Right atrium auricular region (tissue), 2 donors: ENCODE measurements around the gene CBLN3. TPM values are rescaled to one million over a fixed set of nuclear protein-coding genes. Genes with fewer than 3 reads are reported as not detected.

Experiments
- DNase-seq: peaks from one replicate; pipeline ENCODE4 v3.0.0-alpha.2; 2019; ENCODE audit warnings: low spot score
- H3K27ac ChIP-seq, 2 donors: fragments of 200-600 bp; sonication (generic); 1 replicate in 1 of 2; 2 replicates in 1 of 2; pipeline ENCODE4 v1.5.1; 2016 to 2019
- H3K27me3 ChIP-seq, 2 donors: fragments of 200-600 bp; sonication (generic); one replicate each; pipeline versions ENCODE4 v1.5.1 to v1.6.0; 2017 to 2019
- H3K36me3 ChIP-seq: fragments of 200-600 bp; sonication (generic); one replicate; pipeline ENCODE4 v1.5.1; 2016
- H3K4me1 ChIP-seq, 2 donors: fragments of 200-600 bp; sonication (generic); one replicate each; pipeline versions ENCODE4 v1.5.1 to v1.6.0; 2017 to 2019
- H3K4me3 ChIP-seq, 2 donors: fragments of 200-600 bp; sonication (generic); 1 replicate in 1 of 2; 2 replicates in 1 of 2; pipeline ENCODE4 v1.5.1; 2017 to 2019; ENCODE audit warnings: mild to moderate bottlenecking in 1 of 2, moderate library complexity in 1 of 2
- H3K9me3 ChIP-seq, 2 donors: fragments of 200-600 bp; sonication (generic); one replicate each; pipeline ENCODE4 v1.5.1; 2019
- CTCF ChIP-seq, 2 donors: fragments of 200-600 bp; sonication (generic); IDR thresholded peaks; one replicate each; pipeline ENCODE4 v1.5.1; 2019; ENCODE audit warnings: antibody characterized with exemption in 2 of 2
- total RNA-seq, 2 donors: library from RNA; depleted of rRNA; stranded (reverse); fragments of >200 nt; gene quantifications; one replicate each; pipeline ENCODE4 v1.1.0, GENCODE V29; 2016

The CBLN3 gene
- total RNA-seq, 2 donors from 2014 or later: 0.48 to 1.4 TPM

DNA sequence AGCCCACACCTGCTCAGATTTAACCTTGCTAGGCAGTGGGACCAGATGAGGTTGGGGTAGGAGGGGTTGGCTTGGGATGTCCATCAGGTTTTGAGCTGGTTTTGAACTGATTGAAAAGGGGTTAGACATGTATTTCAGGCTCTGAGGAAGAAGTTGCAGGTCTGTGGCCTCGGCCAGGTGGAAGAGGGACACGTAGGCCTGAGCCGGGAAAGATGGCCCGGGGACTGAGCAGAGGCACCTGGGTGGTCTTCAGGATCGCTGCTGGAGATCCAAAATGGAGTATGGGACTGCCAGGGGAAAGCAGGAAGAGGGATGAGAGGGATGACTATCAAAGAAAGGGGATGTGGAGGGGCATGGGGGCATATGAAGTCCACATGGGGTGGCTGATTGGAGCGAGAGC is 23.1 kb downstream of the CBLN3 start:
- H3K9me3 ChIP-seq: no peaks in the 10 kb centered on the region
- no peaks in the 10 kb centered on the region for H3K27me3 ChIP-seq
- TF ChIP-seq CTCF (IDR thresholded peaks at IDR 0.05): no peak
- H3K27ac ChIP-seq: no peak overlapping the region
- no peak for DNase-seq
- peaks cover 17% of the 10 kb centered on the region for H3K36me3 ChIP-seq
- peaks cover 0 to 33% of the 10 kb centered on the region in 2 donors for H3K4me1 ChIP-seq
- H3K4me3 ChIP-seq: no peak overlapping the region

DNA sequence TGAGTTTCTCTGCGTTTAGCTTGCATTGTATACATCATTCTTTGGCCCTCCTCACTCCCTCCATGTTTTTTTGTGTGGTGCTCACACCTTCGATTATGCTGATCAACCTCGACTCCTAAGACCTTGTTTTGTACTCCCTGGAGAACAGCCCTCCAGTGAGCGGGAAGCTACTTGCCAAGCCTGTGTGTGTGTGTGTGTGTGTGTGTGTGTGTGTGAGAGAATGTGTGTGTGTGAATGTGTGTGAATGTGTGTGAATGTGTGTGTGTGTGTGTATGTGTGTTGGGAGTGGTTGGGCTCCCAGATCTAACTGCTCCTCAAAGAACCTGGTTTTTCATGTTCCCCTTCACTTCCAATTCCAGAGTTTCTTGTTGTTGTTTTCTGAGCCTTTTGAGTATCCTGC is 24.7 kb downstream of the CBLN3 start:
- TF ChIP-seq CTCF (IDR thresholded peaks at IDR 0.05): no peak
- no peak for DNase-seq
- H3K4me1 ChIP-seq: peaks cover 0 to 49% of the 10 kb centered on the region in 2 donors
- H3K4me3 ChIP-seq: no peak overlapping the region
- peaks cover 17% of the 10 kb centered on the region for H3K36me3 ChIP-seq
- H3K27ac ChIP-seq: no peak overlapping the region
- no peaks in the 10 kb centered on the region for H3K27me3 ChIP-seq
- no peaks in the 10 kb centered on the region for H3K9me3 ChIP-seq

- no peaks in the 10 kb centered on the region for H3K27me3 ChIP-seq
- peaks cover 6% of the 10 kb centered on the region for H3K36me3 ChIP-seq
- TF ChIP-seq CTCF (IDR thresholded peaks at IDR 0.05): no peak
- H3K4me1 ChIP-seq: peaks cover 0 to 60% of the 10 kb centered on the region in 2 donors
- DNase-seq: no peak
- H3K27ac ChIP-seq: peak overlapping the region; percentile 14 to 19
- H3K4me3 ChIP-seq: no peak overlapping the region
- H3K9me3 ChIP-seq: no peaks in the 10 kb centered on the region
Measured at GRCh38 chr14:24403294-24403998, 26.0 kb downstream of the CBLN3 start.

- no peak for TF ChIP-seq CTCF (IDR thresholded peaks at IDR 0.05)
- H3K4me3 ChIP-seq: no peak overlapping the region
Measured at GRCh38 chr14:24401810-24402702, 27.4 kb downstream of the CBLN3 start.

GRCh38 chr14:24399999-24400718 is 29.3 kb downstream of the CBLN3 start:
- H3K4me3 ChIP-seq: peak overlapping the region; percentile 51 to 82
- no peak for DNase-seq
- H3K9me3 ChIP-seq: no peaks in the 10 kb centered on the region
- H3K27ac ChIP-seq: peak overlapping the region; percentile 73 to 76
- no peak for TF ChIP-seq CTCF (IDR thresholded peaks at IDR 0.05)
- H3K36me3 ChIP-seq: no peaks in the 10 kb centered on the region
- H3K27me3 ChIP-seq: no peaks in the 10 kb centered on the region
- H3K4me1 ChIP-seq: peaks cover 0 to 69% of the 10 kb centered on the region in 2 donors

More at GRCh38 chr14:24401810-24402702, 27.4 kb downstream of the CBLN3 start:
- Histone ChIP-seq H3K9me3 (no peaks in the 10 kb centered on the region), H3K36me3 (no peaks in the 10 kb centered on the region), H3K4me1 (peaks cover 0 to 69% of the 10 kb centered on the region in 2 donors), H3K27ac (peak overlapping the region; percentile 14 to 19), H3K27me3 (no peaks in the 10 kb centered on the region)
- DNase-seq: no peak
